Large intestine (tissue), 3 donors: ENCODE measurements around the gene IPO8. TPM values are rescaled to one million over a fixed set of nuclear protein-coding genes. Genes with fewer than 3 reads are reported as not detected.
"Not testable (repeated sequence)": the region's sequence is repeated elsewhere in the genome, so short reads cannot be mapped to it uniquely, and the experiment has no call there.

Source experiments
- DNase-seq, 2 donors: peaks; one replicate each; pipeline versions ENCODE4 v3.0.0 to v3.0.0-alpha.2; 2013
- H3K27ac ChIP-seq: one replicate; pipeline ENCODE4 v1.5.1; 2013; ENCODE audit warnings: low read length
- H3K27me3 ChIP-seq: 2 replicates; pipeline ENCODE4 v1.6.1; 2013; ENCODE audit warnings: low read length; ENCODE audit not compliant: control insufficient read depth, insufficient read depth
- H3K36me3 ChIP-seq: 2 replicates; pipeline ENCODE4 v1.6.1; 2013; ENCODE audit warnings: low read length; ENCODE audit not compliant: control insufficient read depth, insufficient read depth
- H3K4me1 ChIP-seq: one replicate; pipeline ENCODE4 v1.6.1; 2013; ENCODE audit warnings: low read length; ENCODE audit not compliant: control insufficient read depth, insufficient read depth
- H3K4me3 ChIP-seq: one replicate; pipeline ENCODE4 v1.5.1; 2013; ENCODE audit warnings: low read length
- H3K9me3 ChIP-seq: one replicate; pipeline ENCODE4 v1.6.1; 2013; ENCODE audit warnings: mild to moderate bottlenecking, low read depth, low read length, moderate library complexity; ENCODE audit not compliant: control insufficient read depth
- WGBS: methylation state at CpG from one replicate; pipeline ENCODE4 v1.1.5; 2013; ENCODE audit warnings: low lambda C conversion rate; ENCODE audit not compliant: insufficient coverage; 5-methylcytosine and 5-hydroxymethylcytosine counted together
- polyA plus RNA-seq: library from polyadenylated mRNA; unstranded; fragments of 120-200 nt; gene quantifications from one replicate; pipeline ENCODE4 v1.2.1, GENCODE V29; 2013

The IPO8 gene
- polyA plus RNA-seq, 1 donor: 37.3 TPM

DNA sequence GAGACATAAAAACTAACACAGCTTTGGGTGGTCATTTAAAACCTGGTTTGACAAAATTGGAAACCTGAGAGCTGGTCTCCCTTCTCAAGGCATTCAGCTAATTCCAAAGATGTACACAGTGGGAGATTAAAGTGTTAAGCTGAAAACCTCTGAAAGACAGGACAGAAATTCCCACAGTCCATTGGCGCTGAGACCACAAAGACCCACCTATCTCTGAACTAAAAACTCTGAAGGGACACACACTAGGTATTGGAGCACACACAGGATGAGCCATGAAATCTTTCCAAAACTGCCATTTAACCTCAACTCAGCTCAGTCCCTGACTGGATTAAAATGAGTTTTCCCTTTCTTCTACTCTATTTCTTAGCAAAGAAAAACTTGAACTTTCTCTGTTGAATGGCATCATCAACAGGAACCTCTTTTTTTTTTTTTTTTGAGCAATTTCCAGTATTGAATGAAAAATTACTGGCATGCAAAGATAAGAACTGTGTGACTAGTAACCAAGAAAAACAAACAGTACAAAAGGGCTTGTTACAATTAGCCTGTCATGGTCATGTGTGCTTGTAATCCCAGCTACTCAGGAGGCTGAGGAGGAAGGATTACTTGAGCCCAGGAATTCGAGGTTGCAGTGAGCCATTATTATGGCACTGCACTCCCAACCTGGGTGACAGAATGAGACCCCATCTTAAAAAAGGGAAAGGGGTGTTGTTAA, 82.4 kb downstream of the IPO8 start:
- no peaks in the 10 kb centered on the region for H3K36me3 ChIP-seq
- H3K27me3 ChIP-seq: no peaks in the 10 kb centered on the region
- H3K27ac ChIP-seq: no peak overlapping the region
- no peaks in the 10 kb centered on the region for H3K4me1 ChIP-seq
- no peak for DNase-seq
- no CpG with 5 or more reads among the region's 2 CpGs for WGBS
- H3K9me3 ChIP-seq: peaks cover 3% of the 10 kb centered on the region
- H3K4me3 ChIP-seq: no peak overlapping the region

DNA sequence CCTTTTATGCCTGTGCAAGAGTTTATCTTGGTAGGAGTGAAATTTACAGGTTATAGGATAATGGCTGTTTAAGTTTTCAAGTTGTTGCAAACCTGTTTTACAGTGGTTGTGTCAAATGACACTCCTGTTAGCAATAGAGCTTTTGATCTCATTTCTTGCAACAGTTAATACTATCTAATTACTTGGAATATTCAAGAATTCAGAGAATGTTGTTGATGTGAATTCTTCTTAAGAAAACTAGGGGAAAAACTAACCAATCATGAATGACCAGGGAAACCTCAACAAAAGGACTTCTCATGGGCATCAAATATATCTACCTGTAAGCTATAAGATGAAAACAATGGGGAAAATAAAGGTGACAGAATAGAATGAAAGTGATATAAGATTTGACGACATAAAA, 85.0 kb downstream of the IPO8 start:
- Histone ChIP-seq H3K9me3 (peaks cover 3% of the 10 kb centered on the region), H3K4me3 (no peak overlapping the region), H3K27ac (no peak overlapping the region), H3K36me3 (no peaks in the 10 kb centered on the region), H3K27me3 (no peaks in the 10 kb centered on the region), H3K4me1 (no peaks in the 10 kb centered on the region)
- DNase-seq: no peak
- WGBS: 78% methylated on average over 1 of the region's 1 CpG

GRCh38 chr12:30609819-30610218, 85.8 kb downstream of the IPO8 start:
- H3K4me3 ChIP-seq, H3K9me3 ChIP-seq, H3K27ac ChIP-seq, H3K27me3 ChIP-seq, H3K4me1 ChIP-seq, H3K36me3 ChIP-seq, DNase-seq: not testable (repeated sequence)

DNA sequence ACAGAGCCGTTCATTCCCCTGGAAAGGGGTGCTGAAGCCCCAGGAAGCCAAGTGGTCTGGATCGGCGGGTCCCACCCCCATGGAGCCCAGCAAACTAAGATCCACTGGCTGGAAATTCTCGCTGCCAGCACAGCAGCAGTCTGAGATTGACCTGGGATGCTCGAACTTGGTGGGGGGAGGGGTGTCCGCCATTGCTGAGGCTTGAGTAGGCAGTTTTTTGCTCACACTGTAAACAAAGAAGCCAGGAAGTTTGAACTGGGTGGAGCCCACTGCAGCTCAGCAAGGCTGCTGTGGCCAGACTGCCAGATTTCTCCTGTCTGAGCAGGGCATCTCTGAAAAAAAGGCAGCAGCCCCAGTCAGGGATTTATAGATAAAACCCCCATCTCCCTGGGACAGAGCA, 91.4 kb downstream of the IPO8 start:
- WGBS: no CpG with 5 or more reads among the region's 6 CpGs
- H3K27ac ChIP-seq, H3K36me3 ChIP-seq, H3K4me3 ChIP-seq, H3K4me1 ChIP-seq, H3K27me3 ChIP-seq, H3K9me3 ChIP-seq, DNase-seq: not testable (repeated sequence)

DNA sequence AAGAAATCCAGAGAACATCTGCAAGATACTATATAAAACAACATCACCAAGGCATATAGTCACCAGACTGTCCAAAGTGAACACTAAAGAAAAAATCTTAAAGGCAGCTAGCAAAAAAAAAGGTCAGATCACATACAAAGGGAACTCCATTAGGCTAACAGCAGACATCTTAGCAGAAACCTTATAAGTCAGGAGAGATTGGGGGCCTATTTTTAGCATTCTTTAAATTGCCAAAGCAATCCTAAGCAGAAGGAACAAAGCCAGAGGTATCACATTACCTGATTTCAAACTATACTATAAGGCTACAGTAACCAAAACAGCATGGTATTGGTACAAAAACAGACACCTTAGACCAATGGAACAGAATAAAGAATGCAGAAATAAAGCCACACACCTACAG, 92.5 kb downstream of the IPO8 start:
- Histone ChIP-seq H3K9me3 (peaks cover 3% of the 10 kb centered on the region), H3K4me1 (no peaks in the 10 kb centered on the region), H3K27ac (no peak overlapping the region), H3K4me3 (no peak overlapping the region), H3K36me3 (no peaks in the 10 kb centered on the region), H3K27me3 (no peaks in the 10 kb centered on the region)
- DNase-seq: no peak

DNA sequence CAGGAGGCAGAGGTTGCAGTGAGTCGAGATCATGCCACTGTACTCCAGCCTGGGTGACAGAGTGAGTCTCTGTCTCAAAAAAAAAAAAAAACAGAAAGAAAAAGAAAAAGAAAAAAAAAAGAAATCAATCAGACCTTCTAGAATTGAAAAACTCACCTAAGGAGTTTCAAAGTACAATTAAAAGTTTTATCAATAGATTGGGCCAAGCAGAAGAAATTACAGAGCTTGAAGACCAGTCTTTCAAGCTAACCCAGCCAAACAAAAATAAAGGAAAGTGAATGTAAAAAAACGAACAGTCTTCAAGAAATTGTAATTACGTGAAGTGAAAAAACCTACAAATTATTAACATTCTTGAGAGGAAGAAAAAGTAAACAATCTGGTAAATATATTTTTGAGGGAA, 93.0 kb downstream of the IPO8 start:
- WGBS: no CpG with 5 or more reads among the region's 3 CpGs
- H3K27me3 ChIP-seq: no peaks in the 10 kb centered on the region
- no peaks in the 10 kb centered on the region for H3K4me1 ChIP-seq
- H3K9me3 ChIP-seq: peaks cover 3% of the 10 kb centered on the region
- DNase-seq: no peak
- no peak overlapping the region for H3K4me3 ChIP-seq
- H3K36me3 ChIP-seq: no peaks in the 10 kb centered on the region
- no peak overlapping the region for H3K27ac ChIP-seq

GRCh38 chr12:30599608-30600007, 96.1 kb downstream of the IPO8 start:
- Histone ChIP-seq H3K4me1 (no peaks in the 10 kb centered on the region), H3K36me3 (no peaks in the 10 kb centered on the region), H3K4me3 (no peak overlapping the region), H3K27me3 (no peaks in the 10 kb centered on the region), H3K9me3 (peaks cover 3% of the 10 kb centered on the region), H3K27ac (no peak overlapping the region)
- no peak for DNase-seq
- WGBS: no CpG with 5 or more reads among the region's 2 CpGs

DNA sequence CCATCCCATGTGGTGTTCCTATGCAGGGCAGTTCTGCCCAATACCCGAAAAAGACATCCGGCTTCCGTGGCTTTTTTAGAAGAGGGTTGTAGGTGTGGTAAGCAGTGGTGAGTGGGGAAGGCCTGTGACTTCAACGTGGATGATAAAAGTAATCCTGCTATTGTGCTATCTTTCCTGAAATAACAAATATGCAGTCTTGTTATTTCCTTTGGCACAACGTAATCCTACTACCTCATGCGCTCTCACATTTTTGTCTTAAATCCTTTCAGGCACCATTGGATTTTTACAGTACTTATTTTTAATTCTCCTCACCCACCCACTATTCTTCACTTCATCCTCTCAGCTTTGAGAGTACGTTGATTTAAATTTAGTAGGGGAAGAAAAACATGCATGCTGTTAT, 96.8 kb downstream of the IPO8 start:
- no peaks in the 10 kb centered on the region for H3K4me1 ChIP-seq
- no peak for DNase-seq
- no peak overlapping the region for H3K27ac ChIP-seq
- WGBS: no CpG with 5 or more reads among the region's 7 CpGs
- H3K36me3 ChIP-seq: no peaks in the 10 kb centered on the region
- no peaks in the 10 kb centered on the region for H3K27me3 ChIP-seq
- no peak overlapping the region for H3K4me3 ChIP-seq
- H3K9me3 ChIP-seq: peaks cover 3% of the 10 kb centered on the region

GRCh38 chr12:30595742-30596141, 99.9 kb downstream of the IPO8 start:
- WGBS: no CpG with 5 or more reads among the region's 5 CpGs
- DNase-seq: no peak
- H3K9me3 ChIP-seq: no peaks in the 10 kb centered on the region

GRCh38 chr12:30594509-30594908, 101.2 kb downstream of the IPO8 start:
- Histone ChIP-seq H3K27me3 (no peaks in the 10 kb centered on the region), H3K4me1 (no peaks in the 10 kb centered on the region), H3K4me3 (no peak overlapping the region), H3K36me3 (no peaks in the 10 kb centered on the region), H3K27ac (no peak overlapping the region), H3K9me3 (no peaks in the 10 kb centered on the region)
- no CpG with 5 or more reads among the region's 1 CpG for WGBS
- no peak for DNase-seq

More at GRCh38 chr12:30595742-30596141, 99.9 kb downstream of the IPO8 start:
- H3K36me3 ChIP-seq: no peaks in the 10 kb centered on the region
- H3K27ac ChIP-seq: no peak overlapping the region
- no peaks in the 10 kb centered on the region for H3K4me1 ChIP-seq
- no peak overlapping the region for H3K4me3 ChIP-seq
- H3K27me3 ChIP-seq: no peaks in the 10 kb centered on the region

GRCh38 chr12:30588572-30588971, 107.1 kb downstream of the IPO8 start:
- not testable (repeated sequence) for H3K4me1 ChIP-seq, DNase-seq, H3K36me3 ChIP-seq, H3K27me3 ChIP-seq, H3K9me3 ChIP-seq, H3K27ac ChIP-seq, H3K4me3 ChIP-seq
- WGBS: no CpG with 5 or more reads among the region's 13 CpGs
